ENCODE measurements around the gene CERS3.

CERS3 gene

GRCh38 chr15:100531823-100532327, 3.1 kb upstream of the CERS3 start:
- H3K27ac ChIP-seq, result peak overlapping the region; percentile 58
- no peak for TF ChIP-seq CTCF (IDR thresholded peaks at IDR 0.05)

GRCh38 chr15:100531204-100531603, 2.5 kb upstream of the CERS3 start:
- TF ChIP-seq CTCF (IDR thresholded peaks at IDR 0.05), result no peak
- Histone ChIP-seq H3K4me3 (ENCODE audit: low read depth in 1 of 2, low read length in 1 of 2) (no peak overlapping the region), H3K36me3 (no peaks in the 10 kb centered on the region), H3K27ac (peak overlapping the region; percentile 58), H3K4me1 (ENCODE audit: control insufficient read depth in 1 of 2, insufficient read depth in 1 of 2, low read depth in 1 of 2, low read length in 1 of 2) (peaks cover 32 to 46% of the 10 kb centered on the region in 2 experiments), H3K27me3 (no peaks in the 10 kb centered on the region), H3K9me3 (no peaks in the 10 kb centered on the region)

More at GRCh38 chr15:100531823-100532327, 3.1 kb upstream of the CERS3 start:
- Histone ChIP-seq H3K4me1 (ENCODE audit: control insufficient read depth in 1 of 2, insufficient read depth in 1 of 2, low read depth in 1 of 2, low read length in 1 of 2) (peaks cover 38 to 53% of the 10 kb centered on the region in 2 experiments), H3K36me3 (no peaks in the 10 kb centered on the region), H3K9me3 (no peaks in the 10 kb centered on the region), H3K27me3 (no peaks in the 10 kb centered on the region), H3K4me3 (ENCODE audit: low read depth in 1 of 2, low read length in 1 of 2) (no peak overlapping the region)

GRCh38 chr15:100529556-100529955, 806 bp upstream of the CERS3 start:
- Histone ChIP-seq H3K27ac (no peak overlapping the region), H3K27me3 (no peaks in the 10 kb centered on the region), H3K4me1 (ENCODE audit: control insufficient read depth in 1 of 2, insufficient read depth in 1 of 2, low read depth in 1 of 2, low read length in 1 of 2) (peaks cover 30 to 43% of the 10 kb centered on the region in 2 experiments), H3K4me3 (ENCODE audit: low read depth in 1 of 2, low read length in 1 of 2) (no peak overlapping the region), H3K9me3 (no peaks in the 10 kb centered on the region), H3K36me3 (no peaks in the 10 kb centered on the region)
- no peak for TF ChIP-seq CTCF (IDR thresholded peaks at IDR 0.05)

GRCh38 chr15:100526027-100526481, 2.7 kb downstream of the CERS3 start:
- Histone ChIP-seq H3K4me3 (ENCODE audit: low read depth in 1 of 2, low read length in 1 of 2) (no peak overlapping the region), H3K27ac (no peak overlapping the region), H3K27me3 (no peaks in the 10 kb centered on the region), H3K4me1 (ENCODE audit: control insufficient read depth in 1 of 2, insufficient read depth in 1 of 2, low read depth in 1 of 2, low read length in 1 of 2) (peaks cover 19 to 31% of the 10 kb centered on the region in 2 experiments), H3K36me3 (no peaks in the 10 kb centered on the region), H3K9me3 (no peaks in the 10 kb centered on the region)
- TF ChIP-seq CTCF (IDR thresholded peaks at IDR 0.05), result no peak

GRCh38 chr15:100525436-100525835, 3.3 kb downstream of the CERS3 start:
- no peaks in the 10 kb centered on the region for H3K36me3 ChIP-seq
- H3K27ac ChIP-seq, result no peak overlapping the region
- no peaks in the 10 kb centered on the region for H3K9me3 ChIP-seq
- H3K4me3 ChIP-seq (ENCODE audit: low read depth in 1 of 2, low read length in 1 of 2), result no peak overlapping the region
- no peaks in the 10 kb centered on the region for H3K27me3 ChIP-seq
- peaks cover 22 to 31% of the 10 kb centered on the region in 2 experiments for H3K4me1 ChIP-seq (ENCODE audit: control insufficient read depth in 1 of 2, insufficient read depth in 1 of 2, low read depth in 1 of 2, low read length in 1 of 2)
- TF ChIP-seq CTCF (IDR thresholded peaks at IDR 0.05), result no peak
